Measurements from ENCODE around the gene SLC17A8.
"Not testable (repeated sequence)": the region's sequence is repeated elsewhere in the genome, so short reads cannot be mapped to it uniquely, and the experiment has no call there.

SLC17A8 gene

GRCh38 chr12:100372853-100373640, 16.2 kb downstream of the SLC17A8 start:
- DNase-seq = no peak

GRCh38 chr12:100375038-100375735, 18.3 kb downstream of the SLC17A8 start:
- DNase-seq = no peak

- DNase-seq = no peak
These were observed 19.3 kb downstream of the SLC17A8 start for GRCh38 chr12:100376161-100376560.

- no peak for DNase-seq
These were observed 24.5 kb downstream of the SLC17A8 start for GRCh38 chr12:100381379-100381778.

- no peak for DNase-seq
These were observed 25.5 kb downstream of the SLC17A8 start for GRCh38 chr12:100382338-100382737.

GRCh38 chr12:100383586-100384558, 27.0 kb downstream of the SLC17A8 start:
- DNase-seq = no peak

GRCh38 chr12:100384559-100384935, 27.7 kb downstream of the SLC17A8 start:
- DNase-seq = no peak

- no peak for DNase-seq
These were observed 31.5 kb downstream of the SLC17A8 start for GRCh38 chr12:100388382-100388781.

- no peak for DNase-seq
These were observed 35.0 kb downstream of the SLC17A8 start for GRCh38 chr12:100391856-100392255.

- DNase-seq = no peak
These were observed 36.3 kb downstream of the SLC17A8 start for GRCh38 chr12:100393200-100393599.

- no peak for DNase-seq
These were observed 38.9 kb downstream of the SLC17A8 start for GRCh38 chr12:100395811-100396210.

- DNase-seq = no peak
These were observed 41.4 kb downstream of the SLC17A8 start for GRCh38 chr12:100398307-100398706.

GRCh38 chr12:100399095-100399494, 42.2 kb downstream of the SLC17A8 start:
- no peak for DNase-seq

GRCh38 chr12:100401660-100402059, 44.8 kb downstream of the SLC17A8 start:
- DNase-seq = no peak

- DNase-seq = no peak
These were observed 45.9 kb downstream of the SLC17A8 start for GRCh38 chr12:100402763-100403162.

GRCh38 chr12:100403446-100403845, 46.6 kb downstream of the SLC17A8 start:
- DNase-seq = no peak

GRCh38 chr12:100404769-100405407, 48.0 kb downstream of the SLC17A8 start:
- DNase-seq = peak; percentile 2 to 8

- no peak for DNase-seq
These were observed 56.1 kb downstream of the SLC17A8 start for GRCh38 chr12:100413001-100413400.

- no peak for DNase-seq
These were observed 57.9 kb downstream of the SLC17A8 start for GRCh38 chr12:100414739-100415138.

- DNase-seq = no peak
These were observed 65.8 kb downstream of the SLC17A8 start for GRCh38 chr12:100422646-100423045.

- no peak for DNase-seq
These were observed 69.3 kb downstream of the SLC17A8 start for GRCh38 chr12:100426145-100426544.

GRCh38 chr12:100427078-100427477, 70.2 kb downstream of the SLC17A8 start:
- DNase-seq = no peak

GRCh38 chr12:100430251-100430650, 73.4 kb downstream of the SLC17A8 start:
- not testable (repeated sequence) for DNase-seq
